ENCODE results near the gene KBTBD2.
"Not testable (repeated sequence)": the region's sequence is repeated elsewhere in the genome, so short reads cannot be mapped to it uniquely, and the experiment has no call there.

KBTBD2 gene

GRCh38 chr7:32892521-32893206 is 1.1 kb upstream of the KBTBD2 start:
- no peak for DNase-seq

GRCh38 chr7:32891800-32892520 is 400 bp upstream of the KBTBD2 start:
- DNase-seq, result peak; percentile 97 to 98

GRCh38 chr7:32890793-32891042 is 842 bp downstream of the KBTBD2 start:
- no peak for DNase-seq

- DNase-seq, result no peak
Measured at GRCh38 chr7:32890010-32890792, 1.4 kb downstream of the KBTBD2 start.

- no peak for DNase-seq
Measured at GRCh38 chr7:32888505-32888904, 3.1 kb downstream of the KBTBD2 start.

- DNase-seq, result no peak
Measured at GRCh38 chr7:32887395-32887794, 4.2 kb downstream of the KBTBD2 start.

GRCh38 chr7:32881074-32881982 is 10.2 kb downstream of the KBTBD2 start:
- DNase-seq, result no peak

GRCh38 chr7:32879460-32879859 is 12.1 kb downstream of the KBTBD2 start:
- DNase-seq, result no peak

- DNase-seq, result not testable (repeated sequence)
Measured at GRCh38 chr7:32878023-32878422, 13.5 kb downstream of the KBTBD2 start.

GRCh38 chr7:32872421-32872820 is 19.1 kb downstream of the KBTBD2 start:
- no peak for DNase-seq

- no peak for DNase-seq
Measured at GRCh38 chr7:32871624-32872371, 19.8 kb downstream of the KBTBD2 start.

- DNase-seq, result no peak
Measured at GRCh38 chr7:32870298-32870697, 21.3 kb downstream of the KBTBD2 start.

GRCh38 chr7:32869716-32870115 is 21.8 kb downstream of the KBTBD2 start:
- no peak for DNase-seq

- DNase-seq, result no peak
Measured at GRCh38 chr7:32868116-32868515, 23.4 kb downstream of the KBTBD2 start.

GRCh38 chr7:32865448-32866030 is 26.0 kb downstream of the KBTBD2 start:
- no peak for DNase-seq

GRCh38 chr7:32863872-32864271 is 27.7 kb downstream of the KBTBD2 start:
- DNase-seq, result not testable (repeated sequence)

- DNase-seq, result no peak
Measured at GRCh38 chr7:32860090-32860489, 31.5 kb downstream of the KBTBD2 start.

- DNase-seq, result no peak
Measured at GRCh38 chr7:32858648-32859047, 32.9 kb downstream of the KBTBD2 start.

GRCh38 chr7:32857063-32857462 is 34.5 kb downstream of the KBTBD2 start:
- DNase-seq, result not testable (repeated sequence)

GRCh38 chr7:32855837-32856775 is 35.5 kb downstream of the KBTBD2 start:
- DNase-seq, result not testable (repeated sequence)

GRCh38 chr7:32850654-32851053 is 40.9 kb downstream of the KBTBD2 start:
- not testable (repeated sequence) for DNase-seq
